MM.1S (cell line): ENCODE results near the gene CA4.
"Not testable (repeated sequence)": the region's sequence is repeated elsewhere in the genome, so short reads cannot be mapped to it uniquely, and the experiment has no call there.

Experiments
- DNase-seq: peaks from one replicate; pipeline ENCODE4 v3.0.0-alpha.2; 2015
- H2AFZ ChIP-seq: fragments of 300-600 bp; sonication (generic); 2 replicates; pipeline ENCODE4 v1.6.0; 2016; ENCODE audit warnings: antibody characterized with exemption, low read length
- H3F3A ChIP-seq: fragments of 300-600 bp; sonication (generic); 2 replicates; pipeline ENCODE4 v1.6.1; 2016; ENCODE audit warnings: mild to moderate bottlenecking, antibody characterized with exemption, low read length, moderate library complexity, mixed read lengths; ENCODE audit not compliant: insufficient read depth
- H3K27ac ChIP-seq: fragments of 300-600 bp; sonication (generic); 2 replicates; pipeline ENCODE4 v1.5.1; 2016; ENCODE audit warnings: mild to moderate bottlenecking, low read length
- H3K27me3 ChIP-seq: fragments of 300-600 bp; sonication (generic); replicated peaks from 2 replicates; pipeline ENCODE4 v1.6.0; 2016; ENCODE audit warnings: low read length; ENCODE audit not compliant: insufficient read depth
- H3K36me3 ChIP-seq: fragments of 300-600 bp; sonication (generic); replicated peaks from 2 replicates; pipeline ENCODE4 v1.6.1; 2016; ENCODE audit warnings: mild to moderate bottlenecking, low read length, mixed read lengths; ENCODE audit not compliant: insufficient read depth
- H3K4me1 ChIP-seq: fragments of 300-600 bp; sonication (generic); 2 replicates; pipeline ENCODE4 v1.6.1; 2016; ENCODE audit warnings: low read length, mixed read lengths
- H3K4me2 ChIP-seq: fragments of 300-600 bp; sonication (generic); 2 replicates; pipeline ENCODE4 v1.6.0; 2016; ENCODE audit warnings: low read depth, low read length
- H3K4me3 ChIP-seq: fragments of 300-600 bp; sonication (generic); 2 replicates; pipeline ENCODE4 v1.5.1; 2016; ENCODE audit warnings: low read length, mixed read lengths
- H3K79me2 ChIP-seq: fragments of 300-600 bp; sonication (generic); 2 replicates; pipeline ENCODE4 v1.6.1; 2016; ENCODE audit warnings: mixed run types, low read length, mixed read lengths
- H3K9ac ChIP-seq: fragments of 300-600 bp; sonication (generic); 2 replicates; pipeline ENCODE4 v1.6.1; 2016; ENCODE audit warnings: low read length, mixed read lengths
- H3K9me2 ChIP-seq: fragments of 300-600 bp; sonication (generic); replicated peaks from 2 replicates; pipeline ENCODE4 v1.6.1; 2016; ENCODE audit warnings: mild to moderate bottlenecking, low read length, mixed read lengths; ENCODE audit not compliant: insufficient read depth
- H3K9me3 ChIP-seq: fragments of 300-600 bp; sonication (generic); replicated peaks from 2 replicates; pipeline ENCODE4 v1.6.1; 2016; ENCODE audit warnings: mild to moderate bottlenecking, low read length, mixed read lengths; ENCODE audit not compliant: insufficient read depth
- H4K20me1 ChIP-seq: fragments of 300-600 bp; sonication (generic); 2 replicates; pipeline ENCODE4 v1.6.1; 2016; ENCODE audit warnings: mild to moderate bottlenecking, low read length, moderate library complexity, mixed read lengths; ENCODE audit not compliant: insufficient read depth
- EZH2 ChIP-seq: fragments of 300-600 bp; sonication (generic); optimal IDR thresholded peaks from 2 replicates; pipeline ENCODE3; 2017; ENCODE audit warnings: low read depth, mild to moderate bottlenecking, antibody characterized with exemption, low read length, mixed read lengths
- EZH2phosphoT487 ChIP-seq: fragments of 300-600 bp; sonication (generic); IDR thresholded peaks from 2 replicates; pipeline ENCODE4 v1.6.1; 2018; ENCODE audit warnings: antibody characterized with exemption, low read length
- TF ChIP-seq, protein P1 (sequence below): fragments of 300-600 bp; sonication (generic); IDR thresholded peaks from 2 replicates; pipeline ENCODE4 v1.5.1; 2016; ENCODE audit warnings: antibody characterized with exemption, low read length, mixed read lengths

The CA4 gene

DNA sequence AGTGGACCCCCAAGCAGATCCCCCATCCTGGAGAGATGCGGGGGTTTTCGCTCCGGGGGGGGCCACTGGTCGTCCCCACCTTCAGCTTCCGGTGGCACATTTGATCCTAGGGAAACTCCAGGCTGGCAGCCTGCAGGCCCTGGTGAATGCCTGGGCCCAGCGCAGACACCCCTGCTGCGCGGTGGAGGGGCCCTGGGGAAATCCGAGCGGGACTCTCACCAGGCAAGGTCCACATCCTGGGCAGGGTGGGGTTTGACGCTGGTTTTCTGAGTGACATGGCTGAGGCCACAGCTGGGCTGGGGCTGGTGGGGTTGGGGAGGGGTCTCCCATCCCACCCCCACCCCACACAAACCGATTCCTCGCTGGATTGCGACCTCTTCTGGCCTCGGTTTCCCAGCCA is 30.6 kb upstream of the CA4 start:
- H3K4me3 ChIP-seq, H2AFZ ChIP-seq, H3K9me2 ChIP-seq, H3K36me3 ChIP-seq, H4K20me1 ChIP-seq, H3K4me2 ChIP-seq, H3K79me2 ChIP-seq, H3K9ac ChIP-seq, DNase-seq, H3K9me3 ChIP-seq, H3K27me3 ChIP-seq, H3K4me1 ChIP-seq, H3F3A ChIP-seq, H3K27ac ChIP-seq: not testable (repeated sequence)

DNA sequence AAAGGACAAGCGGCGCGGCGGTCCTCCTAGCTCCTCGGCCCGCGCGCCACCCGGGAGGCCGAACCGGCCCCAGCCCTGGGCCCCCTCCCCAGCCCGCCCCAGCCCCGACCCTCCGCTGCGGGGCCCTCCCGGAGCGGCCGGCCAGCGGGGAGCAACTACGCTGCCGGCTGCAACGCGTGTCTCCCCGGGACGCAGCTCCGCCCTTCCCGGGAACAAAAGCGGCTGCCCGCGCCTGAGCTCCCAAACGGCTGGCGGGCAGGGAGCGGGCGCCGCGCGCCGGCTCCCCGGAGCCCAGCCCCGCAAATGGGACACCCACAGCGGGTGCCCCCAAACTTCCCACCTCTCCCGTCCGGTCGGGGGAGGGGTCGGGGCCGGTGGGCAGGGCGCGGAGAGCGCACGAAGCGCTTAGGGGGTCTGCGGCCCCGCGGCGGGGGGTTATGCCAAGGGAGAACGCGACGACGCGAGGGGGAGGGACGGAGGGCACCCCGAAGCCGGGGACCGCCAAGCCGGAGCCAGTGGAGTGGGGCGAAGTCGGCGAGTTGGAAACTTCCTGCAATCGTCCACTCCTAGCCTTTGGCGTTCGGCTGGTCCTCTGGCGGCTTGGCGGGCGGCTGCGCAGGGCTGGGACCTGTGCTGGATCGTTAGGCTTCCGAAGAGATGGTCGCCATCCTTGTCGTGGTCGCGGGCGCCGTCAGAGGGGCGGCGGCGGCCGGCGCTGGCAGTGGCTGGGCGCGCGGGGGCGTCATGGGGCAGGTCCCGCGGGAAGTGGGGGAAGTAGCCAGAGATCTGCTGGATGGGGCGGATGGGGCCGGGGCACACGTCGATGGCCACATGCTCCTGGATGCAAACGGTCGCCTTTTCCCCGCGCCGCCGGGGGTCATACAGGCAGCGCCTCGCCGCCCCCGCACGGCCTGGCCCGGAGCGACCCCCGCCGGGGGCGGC is 29.7 kb upstream of the CA4 start:
- H3K9me3 ChIP-seq, H3K79me2 ChIP-seq, H4K20me1 ChIP-seq, H3K4me3 ChIP-seq, H3F3A ChIP-seq, H3K27ac ChIP-seq, H3K36me3 ChIP-seq, DNase-seq, H3K4me1 ChIP-seq, H3K9ac ChIP-seq, H3K27me3 ChIP-seq, H2AFZ ChIP-seq, H3K4me2 ChIP-seq, H3K9me2 ChIP-seq: not testable (repeated sequence)

DNA sequence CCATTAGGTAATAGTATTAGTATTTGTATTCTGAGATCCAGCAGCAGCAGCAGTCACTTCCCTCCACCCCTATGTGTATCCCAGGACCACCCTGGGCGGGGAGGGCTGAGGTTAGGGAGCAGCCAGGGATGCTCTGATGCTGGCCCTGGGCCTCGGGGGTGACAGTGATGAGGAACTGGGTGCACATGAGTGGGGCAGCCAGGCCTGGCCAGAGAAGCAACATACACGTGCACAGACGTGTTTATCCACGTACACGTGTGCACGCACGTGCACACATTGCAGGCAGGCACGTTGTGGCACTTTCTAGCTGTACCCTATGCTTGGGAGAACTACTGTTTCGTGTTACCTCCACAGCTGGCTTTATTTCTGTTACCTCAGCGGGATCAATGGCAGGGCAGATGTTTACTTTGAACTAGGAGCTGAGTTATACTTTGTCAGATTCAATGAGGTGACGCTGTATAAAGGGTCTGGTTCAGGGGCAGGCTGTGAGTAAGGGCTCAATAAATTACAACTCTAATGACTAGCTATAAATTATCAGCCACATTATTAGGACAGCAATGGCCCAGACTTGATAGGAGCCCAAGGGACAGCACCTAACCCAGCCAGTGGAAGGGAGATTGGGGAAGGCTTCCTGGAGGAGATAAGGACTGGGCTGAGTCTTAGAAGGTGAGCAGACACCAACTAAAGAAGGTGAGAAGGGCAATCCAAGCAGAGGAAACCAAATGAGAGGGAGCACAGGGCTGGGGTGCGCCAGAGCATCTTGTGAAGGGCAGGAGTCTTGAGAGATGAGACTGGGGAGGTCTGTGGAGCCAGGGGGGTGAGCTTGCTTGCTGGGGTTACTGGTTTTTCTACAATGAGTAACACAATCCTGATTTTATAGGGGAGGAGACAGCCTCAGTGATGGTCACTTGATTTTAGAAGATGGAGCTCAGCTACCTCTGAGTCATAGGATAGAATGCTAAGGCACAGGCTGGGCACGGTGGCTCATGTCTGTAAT is 22.4 kb upstream of the CA4 start:
- no peaks in the 10 kb centered on the region for H3K36me3 ChIP-seq
- H4K20me1 ChIP-seq, result no peaks in the 10 kb centered on the region
- no peak overlapping the region for H3K9ac ChIP-seq
- H3K4me3 ChIP-seq, result no peak overlapping the region
- no peaks in the 10 kb centered on the region for H3K9me3 ChIP-seq
- H3K79me2 ChIP-seq, result no peaks in the 10 kb centered on the region
- no peaks in the 10 kb centered on the region for H3F3A ChIP-seq
- TF ChIP-seq EZH2 (no peak), EZH2phosphoT487 (no peak)
- TF ChIP-seq, protein P1, sequence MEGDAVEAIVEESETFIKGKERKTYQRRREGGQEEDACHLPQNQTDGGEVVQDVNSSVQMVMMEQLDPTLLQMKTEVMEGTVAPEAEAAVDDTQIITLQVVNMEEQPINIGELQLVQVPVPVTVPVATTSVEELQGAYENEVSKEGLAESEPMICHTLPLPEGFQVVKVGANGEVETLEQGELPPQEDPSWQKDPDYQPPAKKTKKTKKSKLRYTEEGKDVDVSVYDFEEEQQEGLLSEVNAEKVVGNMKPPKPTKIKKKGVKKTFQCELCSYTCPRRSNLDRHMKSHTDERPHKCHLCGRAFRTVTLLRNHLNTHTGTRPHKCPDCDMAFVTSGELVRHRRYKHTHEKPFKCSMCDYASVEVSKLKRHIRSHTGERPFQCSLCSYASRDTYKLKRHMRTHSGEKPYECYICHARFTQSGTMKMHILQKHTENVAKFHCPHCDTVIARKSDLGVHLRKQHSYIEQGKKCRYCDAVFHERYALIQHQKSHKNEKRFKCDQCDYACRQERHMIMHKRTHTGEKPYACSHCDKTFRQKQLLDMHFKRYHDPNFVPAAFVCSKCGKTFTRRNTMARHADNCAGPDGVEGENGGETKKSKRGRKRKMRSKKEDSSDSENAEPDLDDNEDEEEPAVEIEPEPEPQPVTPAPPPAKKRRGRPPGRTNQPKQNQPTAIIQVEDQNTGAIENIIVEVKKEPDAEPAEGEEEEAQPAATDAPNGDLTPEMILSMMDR, result no peak
- no peak overlapping the region for H2AFZ ChIP-seq
- no peaks in the 10 kb centered on the region for H3K9me2 ChIP-seq
- H3K27ac ChIP-seq, result no peak overlapping the region
- DNase-seq, result no peak
- H3K4me1 ChIP-seq, result no peaks in the 10 kb centered on the region
- H3K27me3 ChIP-seq, result no peaks in the 10 kb centered on the region
- no peak overlapping the region for H3K4me2 ChIP-seq

DNA sequence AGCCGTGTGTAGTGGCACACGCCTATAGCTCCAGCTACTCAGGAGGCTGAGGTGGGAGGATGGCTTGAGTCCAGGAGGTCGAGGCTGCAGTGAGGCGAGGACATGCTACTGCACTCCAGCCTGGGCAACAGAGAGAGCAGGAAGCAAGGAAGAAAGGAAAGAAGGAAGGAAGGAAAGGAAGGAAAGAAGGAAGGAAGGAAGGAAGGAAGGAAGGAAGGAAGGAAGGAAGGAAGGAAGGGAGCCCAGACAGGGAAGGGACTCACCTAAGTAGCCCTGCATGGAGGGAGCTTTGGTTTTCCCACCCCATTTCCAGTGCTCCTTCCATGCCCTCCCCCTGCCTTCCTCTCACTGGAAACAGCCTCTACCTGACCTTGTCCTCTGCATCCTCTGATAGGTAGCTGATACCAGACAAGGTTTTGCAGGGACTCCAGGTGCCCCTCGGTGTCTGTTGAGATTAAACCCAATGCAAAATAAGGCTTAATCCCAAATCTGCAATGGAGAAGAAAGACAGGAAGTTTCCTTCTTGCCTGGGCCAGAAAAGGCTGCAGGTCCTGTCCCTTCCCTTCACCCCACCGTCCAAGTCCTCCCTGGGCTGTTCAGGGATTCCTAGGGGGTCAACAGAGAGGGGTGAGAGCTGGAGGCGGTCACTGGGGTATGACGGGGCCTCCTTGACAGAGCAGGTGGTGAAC is 21.5 kb upstream of the CA4 start:
- TF ChIP-seq EZH2phosphoT487 (no peak), EZH2 (no peak)
- TF ChIP-seq, protein P1, result no peak
- H3K4me2 ChIP-seq, result no peak overlapping the region
- H3K9me3 ChIP-seq, result no peaks in the 10 kb centered on the region
- H3K9ac ChIP-seq, result no peak overlapping the region
- no peak overlapping the region for H3K27ac ChIP-seq
- no peaks in the 10 kb centered on the region for H3K27me3 ChIP-seq
- H3K36me3 ChIP-seq, result no peaks in the 10 kb centered on the region
- no peaks in the 10 kb centered on the region for H4K20me1 ChIP-seq
- H3K9me2 ChIP-seq, result no peaks in the 10 kb centered on the region
- no peak overlapping the region for H3K4me3 ChIP-seq
- H3K79me2 ChIP-seq, result no peaks in the 10 kb centered on the region
- no peaks in the 10 kb centered on the region for H3K4me1 ChIP-seq
- DNase-seq, result no peak
- H3F3A ChIP-seq, result no peaks in the 10 kb centered on the region
- no peak overlapping the region for H2AFZ ChIP-seq
